ENCODE data around the gene VIPR1.
A peak's percentile ranks its signal among the peaks of the same experiment; 100 is the strongest.

VIPR1 gene

GRCh38 chr3:42526616-42527367 lies 24.3 kb downstream of the VIPR1 start:
- no peak for TF ChIP-seq MYC (IDR thresholded peaks at IDR 0.05; ENCODE audit: low read depth, low read length)
- peak; percentile 21 for TF ChIP-seq CTCF (IDR thresholded peaks at IDR 0.05; ENCODE audit: low read depth, low read length)
- no peak for TF ChIP-seq POLR2A (IDR thresholded peaks at IDR 0.05; ENCODE audit: extremely low read depth, insufficient read length)
- no peak overlapping the region for H3K4me3 ChIP-seq (ENCODE audit: low read depth, low read length)
- peak; percentile 71 for DNase-seq (ENCODE audit: low read depth)

GRCh38 chr3:42527368-42527917 lies 25.0 kb downstream of the VIPR1 start:
- no peak for DNase-seq (ENCODE audit: low read depth)
- no peak for TF ChIP-seq MAX (IDR thresholded peaks at IDR 0.05; ENCODE audit: low read depth, low read length)
- TF ChIP-seq CTCF (IDR thresholded peaks at IDR 0.05; ENCODE audit: low read depth, low read length) = no peak
- no peak for TF ChIP-seq POLR2A (IDR thresholded peaks at IDR 0.05; ENCODE audit: extremely low read depth, insufficient read length)
- TF ChIP-seq MYC (IDR thresholded peaks at IDR 0.05; ENCODE audit: low read depth, low read length) = no peak
- H3K4me3 ChIP-seq (ENCODE audit: low read depth, low read length) = no peak overlapping the region

- peak; percentile 44 for DNase-seq (ENCODE audit: low read depth)
- TF ChIP-seq MAX (IDR thresholded peaks at IDR 0.05; ENCODE audit: low read depth, low read length) (no peak), POLR2A (IDR thresholded peaks at IDR 0.05; ENCODE audit: extremely low read depth, insufficient read length) (no peak), MYC (IDR thresholded peaks at IDR 0.05; ENCODE audit: low read depth, low read length) (no peak), CTCF (IDR thresholded peaks at IDR 0.05; ENCODE audit: low read depth, low read length) (no peak)
- H3K4me3 ChIP-seq (ENCODE audit: low read depth, low read length) = no peak overlapping the region
Observed at GRCh38 chr3:42529468-42529867, 27.0 kb downstream of the VIPR1 start.

GRCh38 chr3:42530073-42530472 lies 27.6 kb downstream of the VIPR1 start:
- DNase-seq (ENCODE audit: low read depth) = no peak
- no peak for TF ChIP-seq CTCF (IDR thresholded peaks at IDR 0.05; ENCODE audit: low read depth, low read length)
- TF ChIP-seq MAX (IDR thresholded peaks at IDR 0.05; ENCODE audit: low read depth, low read length) = no peak
- no peak for TF ChIP-seq MYC (IDR thresholded peaks at IDR 0.05; ENCODE audit: low read depth, low read length)
- TF ChIP-seq POLR2A (IDR thresholded peaks at IDR 0.05; ENCODE audit: extremely low read depth, insufficient read length) = no peak
- H3K4me3 ChIP-seq (ENCODE audit: low read depth, low read length) = no peak overlapping the region

GRCh38 chr3:42531470-42531869 lies 29.0 kb downstream of the VIPR1 start:
- H3K4me3 ChIP-seq (ENCODE audit: low read depth, low read length) = no peak overlapping the region
- no peak for DNase-seq (ENCODE audit: low read depth)
- TF ChIP-seq CTCF (IDR thresholded peaks at IDR 0.05; ENCODE audit: low read depth, low read length) = no peak
- no peak for TF ChIP-seq MYC (IDR thresholded peaks at IDR 0.05; ENCODE audit: low read depth, low read length)
- TF ChIP-seq POLR2A (IDR thresholded peaks at IDR 0.05; ENCODE audit: extremely low read depth, insufficient read length) = no peak
- no peak for TF ChIP-seq MAX (IDR thresholded peaks at IDR 0.05; ENCODE audit: low read depth, low read length)

Measured in NB4 (cell line).